Occipital lobe (tissue), 2 donors: Measurements from ENCODE around the gene BBX. TPM values are rescaled to one million over a fixed set of nuclear protein-coding genes. Genes with fewer than 3 reads are reported as not detected.

Experiments used
- DNase-seq: peaks from one replicate; lab custom pipeline; 2025; lab: John Stamatoyannopoulos, UW
- total RNA-seq: library from RNA; depleted of rRNA; stranded (reverse); fragments of >200 nt; gene quantifications from one replicate; pipeline ENCODE4 v1.2.3, GENCODE V29; 2014

Gene BBX
- total RNA-seq, 1 donor from 2014 or later = 33.1 TPM

GRCh38 chr3:107837895-107838612 is 315.3 kb downstream of the BBX start:
- no peak for DNase-seq

- no peak for DNase-seq
Observed at GRCh38 chr3:107841831-107842230, 319.1 kb downstream of the BBX start.

- DNase-seq = no peak
Observed at GRCh38 chr3:107842940-107843339, 320.2 kb downstream of the BBX start.

GRCh38 chr3:107845380-107846278 is 322.9 kb downstream of the BBX start:
- DNase-seq = no peak

GRCh38 chr3:107846279-107846852 is 323.6 kb downstream of the BBX start:
- DNase-seq = peak; percentile 7

- DNase-seq = no peak
Observed at GRCh38 chr3:107847791-107848190, 325.0 kb downstream of the BBX start.

GRCh38 chr3:107848351-107848915 is 325.7 kb downstream of the BBX start:
- DNase-seq = no peak

- DNase-seq = no peak
Observed at GRCh38 chr3:107850681-107851080, 327.9 kb downstream of the BBX start.

GRCh38 chr3:107853821-107854220 is 331.1 kb downstream of the BBX start:
- DNase-seq = no peak

GRCh38 chr3:107854733-107855132 is 332.0 kb downstream of the BBX start:
- no peak for DNase-seq

GRCh38 chr3:107855710-107856109 is 332.9 kb downstream of the BBX start:
- DNase-seq = no peak

- no peak for DNase-seq
Observed at GRCh38 chr3:107857854-107858253, 335.1 kb downstream of the BBX start.

GRCh38 chr3:107858876-107859275 is 336.1 kb downstream of the BBX start:
- DNase-seq = no peak

Other genes with a start within 250 kb of the BBX start
- 0.16 TPM for gene CCDC54, start 145.5 kb upstream of the BBX start, total RNA-seq